T47D (cell line): ENCODE results near the gene OTUD4.

ENCODE experiments used
- DNase-seq, 2 experiments: peaks; one replicate each; pipeline versions ENCODE4 v3.0.0 to v3.0.0-alpha.2; 2011 to 2012; ENCODE audit warnings: low read depth in 1 of 2, low spot score in 1 of 2
- JUND ChIP-seq: IDR thresholded peaks from 2 replicates; pipeline ENCODE4 v1.6.1; 2012; ENCODE audit warnings: low read depth
- in situ Hi-C: cut with HindIII; loops from 2 replicates; pipeline ENCODE4 v1.10.0; 2016; ENCODE audit warnings: low sequenced_read_pairs, low pct_unique_long_range_greater_than_20kb

Gene OTUD4

DNA sequence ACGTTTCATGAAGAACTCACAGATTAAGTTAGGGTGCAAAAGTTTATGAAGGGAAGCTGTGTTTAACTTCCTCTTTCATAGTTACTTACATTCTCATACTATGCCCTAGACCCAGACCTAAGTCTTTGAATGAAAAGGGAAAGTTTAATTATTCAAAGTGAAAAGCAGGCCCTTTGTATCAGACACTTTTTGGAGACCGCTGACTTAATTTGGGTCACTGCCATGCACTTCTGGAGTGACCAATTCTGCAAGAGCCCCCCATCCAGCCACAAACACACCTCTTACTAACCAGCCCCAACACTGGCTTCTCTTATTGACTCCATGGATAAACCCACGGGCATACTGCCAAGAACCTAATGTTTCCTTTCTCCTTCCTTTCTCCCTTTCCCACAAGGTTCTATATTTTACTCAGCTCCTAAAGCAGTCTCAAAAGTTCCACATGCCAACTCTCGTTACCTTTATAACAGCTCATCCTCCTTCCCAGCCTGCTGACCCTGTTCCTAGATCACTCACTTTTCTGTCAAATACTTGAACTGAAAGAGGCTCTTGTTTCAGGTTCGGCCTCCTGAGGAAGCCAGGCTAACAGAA, 47.8 kb downstream of the OTUD4 start:
- TF ChIP-seq JUND: no peak
- in situ Hi-C loops: no loop called here
- DNase-seq: no peak

DNA sequence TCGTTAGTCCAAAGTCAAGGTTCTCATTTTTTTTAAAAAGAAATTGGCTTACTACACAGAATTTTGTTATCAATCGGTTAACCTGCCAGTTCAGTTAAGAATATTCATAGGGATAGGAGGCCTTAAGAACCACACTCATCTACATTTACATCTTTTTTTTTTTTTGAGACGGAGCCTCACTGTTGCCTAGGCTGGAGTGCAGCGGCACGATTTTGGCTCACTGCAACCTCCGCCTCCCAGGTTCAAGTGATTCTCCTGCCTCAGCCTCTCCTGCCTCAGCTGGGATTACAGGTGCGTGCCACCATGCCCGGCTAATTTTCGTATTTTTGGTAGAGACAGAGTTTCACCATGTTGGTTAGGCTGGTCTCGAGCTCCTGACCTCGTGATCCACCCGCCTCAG, 48.5 kb downstream of the OTUD4 start:
- TF ChIP-seq JUND: no peak
- in situ Hi-C loops: no loop called here
- DNase-seq: no peak

DNA sequence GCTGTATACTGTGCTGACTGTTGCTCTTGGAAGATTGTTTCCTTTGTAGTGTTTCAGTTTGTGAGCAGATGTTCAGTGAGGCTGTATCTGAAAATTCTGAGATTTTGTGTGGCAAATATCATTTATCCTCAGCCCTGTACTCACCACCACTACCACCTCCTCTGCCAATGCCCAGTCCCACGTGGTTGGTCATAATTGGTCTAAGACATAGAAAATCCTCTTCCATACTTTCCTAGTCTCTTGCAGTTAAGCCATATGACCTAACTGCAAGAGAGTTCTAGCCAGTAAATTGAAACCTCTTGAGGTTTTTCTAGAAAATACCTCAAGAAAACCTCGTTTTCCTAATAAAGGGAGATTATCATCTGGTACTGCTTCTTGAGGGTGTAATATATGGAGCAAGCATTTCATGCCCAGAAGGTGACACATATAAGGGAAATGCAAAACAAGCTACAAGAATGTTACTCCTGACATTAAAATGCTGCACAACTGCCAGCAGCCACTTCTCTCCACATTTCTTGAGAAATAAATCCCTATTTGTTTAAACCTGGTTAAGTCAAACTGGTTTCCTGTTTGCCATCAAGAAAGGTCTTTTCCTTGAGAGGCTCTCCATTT, 49.5 kb downstream of the OTUD4 start:
- in situ Hi-C loops: no loop called here
- TF ChIP-seq JUND: no peak
- peak in 1 of 2 experiments; percentile 23 for DNase-seq

DNA sequence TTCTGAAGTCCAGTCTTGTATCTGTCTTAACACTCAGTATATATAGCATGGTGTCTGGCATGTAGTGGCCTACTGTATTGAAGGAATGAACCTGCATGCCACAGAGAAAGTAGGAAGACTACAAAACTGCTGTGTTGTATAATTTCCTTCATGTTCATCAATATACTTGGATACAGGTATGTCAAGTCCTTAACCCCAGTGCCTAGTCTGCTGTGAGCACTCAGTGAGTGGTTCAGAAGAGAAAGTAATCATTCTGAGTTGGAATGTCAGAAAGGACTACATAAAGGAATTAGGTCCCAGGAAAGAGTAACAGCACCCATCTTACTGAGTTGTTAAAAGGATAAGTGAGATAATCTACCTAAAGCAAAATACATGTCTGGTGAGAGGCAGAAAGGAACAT, 50.3 kb downstream of the OTUD4 start:
- in situ Hi-C loops: no loop called here
- no peak for TF ChIP-seq JUND

DNA sequence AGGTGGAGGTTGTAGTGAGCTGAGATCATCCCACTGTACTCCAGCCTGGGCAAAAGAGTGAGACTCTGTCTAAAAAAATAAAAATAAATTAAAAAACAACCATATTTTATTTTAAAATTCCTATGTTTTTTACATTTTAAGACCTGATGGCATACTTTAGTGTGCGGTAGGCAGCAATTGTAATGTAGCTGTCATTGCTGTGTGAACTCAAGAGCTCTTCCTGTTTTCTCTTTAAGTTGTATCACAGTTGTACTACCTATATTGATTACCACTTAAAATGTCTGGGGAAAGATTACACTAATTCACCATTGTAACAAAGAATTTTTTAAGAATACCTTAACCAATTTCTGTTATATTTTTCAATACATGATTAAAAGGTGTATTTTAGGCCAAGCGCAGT, 55.0 kb downstream of the OTUD4 start:
- in situ Hi-C loops: no loop called here

More for the DNA sequence above, 50.3 kb downstream of the OTUD4 start:
- DNase-seq: no peak

DNA sequence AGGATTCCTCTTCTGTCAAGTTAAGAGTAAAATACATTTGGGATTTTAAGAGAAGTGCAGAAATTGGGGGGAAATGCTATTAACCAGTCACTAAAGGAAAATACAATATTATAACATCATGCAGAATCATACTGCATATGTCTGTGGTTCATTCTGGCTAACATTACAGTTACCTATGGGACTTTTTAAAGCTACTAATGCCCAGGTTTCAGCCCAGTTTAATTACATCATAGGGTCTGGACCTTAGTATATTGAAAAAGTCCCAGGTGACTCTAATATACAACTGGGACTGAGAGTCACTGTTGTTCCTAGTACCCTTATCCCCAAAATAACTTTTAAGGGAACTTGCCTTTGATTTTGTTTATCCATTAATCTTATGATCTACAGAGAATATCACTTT, 72.3 kb downstream of the OTUD4 start:
- in situ Hi-C loops: no loop called here
- no peak for DNase-seq
- TF ChIP-seq JUND: no peak

More for the DNA sequence above, 55.0 kb downstream of the OTUD4 start:
- no peak for TF ChIP-seq JUND
- DNase-seq: no peak

DNA sequence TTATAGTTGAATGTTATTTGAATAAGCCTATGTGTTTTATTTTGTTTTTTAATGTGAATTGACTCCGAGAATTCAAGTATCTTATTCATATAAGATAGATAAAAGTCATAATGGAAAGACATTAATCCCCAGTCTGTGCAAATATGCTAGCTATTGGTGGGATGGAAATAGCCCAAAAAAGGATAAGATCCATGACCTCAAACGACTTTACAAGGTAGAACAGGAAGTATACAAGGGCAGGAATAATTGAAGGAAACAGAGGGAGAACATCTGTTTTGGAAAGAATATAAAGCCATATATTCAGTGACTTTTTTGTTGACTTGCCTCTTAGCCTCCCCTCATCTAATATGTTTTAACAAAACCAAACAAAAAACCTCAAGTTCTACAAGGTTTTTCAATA, 73.3 kb downstream of the OTUD4 start:
- TF ChIP-seq JUND: no peak
- DNase-seq: no peak
- in situ Hi-C loops: no loop called here

DNA sequence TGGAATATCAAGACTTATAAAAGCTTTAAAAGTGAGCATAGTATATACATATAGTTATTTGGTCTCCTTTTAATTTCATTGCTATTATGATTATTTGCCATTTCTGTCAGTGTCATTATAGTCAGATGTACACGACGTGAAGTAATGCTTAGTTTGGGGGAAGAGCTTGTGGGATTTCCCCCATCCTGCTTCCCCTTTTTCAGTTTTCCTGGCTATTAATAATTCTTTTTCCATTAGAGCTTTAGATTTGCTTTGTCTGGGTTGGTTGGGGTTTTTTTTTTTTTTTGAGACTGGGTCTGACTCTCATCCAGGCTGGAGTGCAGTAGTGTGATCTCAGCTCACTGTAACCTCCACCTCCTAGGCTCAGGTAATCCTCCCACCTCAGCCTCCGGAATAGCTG, 76.9 kb downstream of the OTUD4 start:
- no peak for DNase-seq
- TF ChIP-seq JUND: no peak
- in situ Hi-C loops: no loop called here

DNA sequence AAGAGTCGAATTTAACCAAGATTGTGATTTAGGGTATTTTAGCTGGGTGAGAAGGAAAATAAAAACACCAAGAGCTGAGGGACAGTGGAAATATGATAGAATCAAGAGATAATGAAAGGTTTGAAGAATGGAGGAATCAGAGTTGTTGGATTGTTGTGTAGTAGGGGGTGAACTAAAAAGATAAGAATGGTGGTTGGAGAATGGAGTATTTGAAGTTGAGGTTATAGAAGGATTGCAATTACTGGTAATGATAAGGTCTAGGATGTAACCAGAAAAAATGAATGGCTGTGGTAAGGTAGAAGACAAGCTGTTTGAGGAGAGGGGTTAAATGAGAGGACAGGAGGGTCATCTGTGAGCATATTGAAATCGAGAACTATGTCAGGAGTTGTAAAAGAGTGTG, 77.8 kb downstream of the OTUD4 start:
- DNase-seq: no peak
- in situ Hi-C loops: no loop called here
- no peak for TF ChIP-seq JUND

DNA sequence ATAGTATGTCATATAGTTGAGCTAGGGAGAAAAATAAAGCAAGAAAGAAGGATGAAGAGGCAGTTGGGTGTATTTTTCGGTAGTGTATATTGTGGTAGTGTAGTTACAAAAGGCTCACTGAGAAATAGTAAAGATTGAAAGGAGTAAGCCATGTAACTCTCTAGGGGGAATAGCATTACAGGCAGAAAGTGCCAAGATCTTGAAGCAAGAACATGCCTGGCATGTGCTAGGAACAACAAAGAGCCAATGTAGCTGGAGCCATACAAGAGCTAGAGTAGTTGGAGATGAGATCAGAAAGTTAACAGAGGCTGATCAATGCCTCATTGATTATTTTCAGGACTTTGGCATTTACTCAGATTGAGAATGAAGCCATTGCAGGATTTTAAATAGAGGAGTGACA, 79.3 kb downstream of the OTUD4 start:
- in situ Hi-C loops: no loop called here
- TF ChIP-seq JUND: no peak
- no peak for DNase-seq

DNA sequence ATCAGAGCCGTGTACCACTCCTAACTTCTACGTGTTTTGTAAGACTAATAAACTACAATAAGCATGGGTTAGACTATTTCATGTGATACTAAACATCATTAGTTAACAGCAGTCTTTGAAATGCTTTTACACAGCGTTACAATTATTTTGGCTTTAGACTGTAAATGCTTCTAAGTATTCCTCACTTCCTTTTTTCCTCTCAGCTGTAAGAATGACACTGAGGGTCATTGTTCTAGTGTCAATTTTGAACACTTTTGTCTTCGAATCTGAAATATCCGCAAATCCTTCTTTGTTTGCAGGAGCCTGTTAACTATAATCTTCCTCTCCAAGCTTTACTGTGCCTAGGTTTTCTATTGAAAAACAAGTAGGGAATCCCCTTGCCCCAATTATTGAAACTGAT, 80.7 kb downstream of the OTUD4 start:
- in situ Hi-C loops: no loop called here
- no peak for DNase-seq

DNA sequence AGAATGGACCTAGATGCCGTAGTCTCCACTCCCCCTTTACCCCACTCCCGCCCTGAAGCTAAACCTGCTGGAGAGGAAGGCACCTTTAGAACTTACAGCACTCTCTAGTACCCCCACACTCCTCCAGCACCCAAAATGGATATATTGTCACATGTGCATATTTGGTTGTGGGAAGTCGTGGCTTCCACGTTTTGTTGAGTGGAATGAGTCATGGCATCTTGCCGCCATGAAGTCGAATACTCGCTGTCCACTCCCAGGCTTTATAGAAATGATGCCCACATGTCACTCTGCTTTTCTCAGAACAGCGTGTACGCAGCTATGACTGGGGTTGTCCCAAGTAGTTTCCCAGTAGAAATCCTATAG, 81.7 kb downstream of the OTUD4 start:
- in situ Hi-C loops: no loop called here
- no peak for TF ChIP-seq JUND
- peak; percentile 13 to 36 for DNase-seq

More for the DNA sequence above, 80.7 kb downstream of the OTUD4 start:
- no peak for TF ChIP-seq JUND

DNA sequence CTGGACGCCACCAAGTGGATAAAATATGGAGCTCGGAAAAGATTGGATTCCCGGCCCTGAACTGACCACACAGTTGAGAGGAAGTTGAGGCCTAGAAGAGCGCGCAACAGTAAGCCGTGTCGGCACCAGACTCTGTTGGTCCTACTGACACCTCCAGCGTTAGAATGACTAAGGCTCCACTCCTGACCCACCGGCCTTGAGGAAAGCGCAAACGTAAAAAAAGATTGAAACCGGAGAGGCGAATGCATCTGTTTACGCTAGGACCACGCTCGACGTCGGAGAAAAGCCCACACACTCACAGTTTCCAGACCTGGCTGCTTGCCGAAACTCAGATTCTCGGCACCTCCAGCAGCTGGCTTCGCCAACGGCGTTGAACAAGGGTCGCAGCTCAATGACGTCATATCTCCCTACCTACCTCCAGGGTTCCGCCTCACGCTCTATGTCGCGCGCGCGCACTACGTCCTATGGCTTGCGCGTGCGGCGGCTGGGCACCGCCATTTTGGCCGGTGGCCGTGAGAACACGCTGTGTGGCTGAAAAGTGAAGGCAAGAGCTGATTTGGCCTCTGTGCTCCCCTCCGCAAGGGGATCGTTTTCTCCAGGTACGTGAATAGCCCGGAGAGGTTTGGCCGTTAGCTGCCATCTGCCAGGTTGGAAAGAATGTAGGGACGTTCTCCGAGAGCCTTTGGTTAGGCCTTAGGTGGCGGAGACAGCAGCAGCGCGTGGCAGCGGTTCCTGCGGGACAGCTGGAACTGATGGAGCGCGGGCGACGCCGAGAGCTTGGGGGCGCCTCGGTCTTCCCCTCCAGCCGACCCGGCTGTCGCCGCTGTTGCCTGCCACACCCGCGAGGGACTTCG, 82.3 kb downstream of the OTUD4 start, which contains the start of the genes ABCE1 and ANAPC10:
Gene ABCE1 (plus strand): TSS at position 491 of the 854 bp plus-strand sequence. CDS start 6,102 bp downstream, outside the sequence.
Gene ANAPC10 (minus strand): TSS at position 376 of the 854 bp plus-strand sequence. CDS start 2,097 bp downstream, outside the sequence.
- DNase-seq: peak; percentile 82 to 96
- in situ Hi-C loops: no loop called here
- no peak for TF ChIP-seq JUND
